Femur (tissue), 1 donor: Measurements from ENCODE around the gene WDR88.
"Not testable (repeated sequence)": the region's sequence is repeated elsewhere in the genome, so short reads cannot be mapped to it uniquely, and the experiment has no call there.

ENCODE experiments used
- DNase-seq: peaks from one replicate; pipeline ENCODE4 v3.0.0-alpha.2; 2017

Gene WDR88

DNA sequence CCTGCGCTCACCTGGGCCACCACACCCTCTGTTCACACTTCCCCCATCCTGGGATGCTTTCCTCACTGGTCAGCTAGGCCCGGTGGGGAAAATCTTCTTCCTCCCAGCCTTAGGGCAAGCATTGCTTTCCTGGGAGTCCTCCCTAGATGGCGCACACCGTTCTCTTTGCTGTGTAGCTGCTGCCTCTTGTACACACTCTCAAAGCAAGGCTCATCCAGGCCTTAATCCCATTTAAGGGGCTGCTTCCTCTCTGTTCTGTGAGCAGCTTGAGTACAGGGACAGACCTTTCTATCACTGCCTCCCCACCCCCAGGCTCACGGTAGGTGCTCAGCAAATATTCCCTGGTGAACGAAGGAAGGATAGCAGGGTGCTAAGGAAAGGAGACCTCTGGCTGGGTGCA lies 82.7 kb downstream of the WDR88 start:
- DNase-seq: no peak

DNA sequence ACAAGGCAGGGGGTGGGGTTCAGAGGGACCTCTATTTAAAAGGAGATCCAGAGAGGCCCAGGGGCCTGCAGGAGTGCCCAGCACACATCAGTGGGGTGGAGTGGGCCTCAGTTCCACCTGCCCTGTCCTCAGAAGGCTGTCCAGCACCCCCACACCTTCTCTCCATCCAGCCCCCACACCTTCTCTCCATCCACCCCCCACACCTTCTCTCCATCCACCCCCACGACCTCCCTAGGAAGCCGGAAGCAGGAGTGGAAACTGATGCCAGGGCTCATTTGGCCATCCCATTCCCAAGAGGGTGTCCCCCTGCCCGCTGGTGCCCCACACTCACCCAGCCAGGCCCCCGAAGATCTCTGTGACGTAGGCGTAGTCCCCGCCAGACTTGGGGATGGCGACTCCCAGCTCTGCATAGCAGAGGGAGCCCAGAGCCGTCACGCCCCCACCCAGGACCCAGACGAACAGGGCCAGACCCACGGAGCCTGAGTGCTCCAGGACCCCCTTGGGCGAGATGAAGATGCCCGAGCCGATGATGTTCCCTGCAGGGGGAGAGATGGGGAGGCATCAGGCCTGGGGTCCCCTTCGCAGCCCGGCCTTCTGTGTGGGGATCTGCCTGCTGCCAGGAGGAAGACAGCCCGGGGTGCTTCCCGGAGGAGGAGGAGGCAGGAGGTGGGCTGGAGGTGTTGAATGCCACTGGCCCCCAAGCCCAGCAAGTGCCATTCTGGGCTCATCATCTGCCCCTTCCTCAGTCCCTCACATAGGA lies 83.7 kb downstream of the WDR88 start:
- no peak for DNase-seq

DNA sequence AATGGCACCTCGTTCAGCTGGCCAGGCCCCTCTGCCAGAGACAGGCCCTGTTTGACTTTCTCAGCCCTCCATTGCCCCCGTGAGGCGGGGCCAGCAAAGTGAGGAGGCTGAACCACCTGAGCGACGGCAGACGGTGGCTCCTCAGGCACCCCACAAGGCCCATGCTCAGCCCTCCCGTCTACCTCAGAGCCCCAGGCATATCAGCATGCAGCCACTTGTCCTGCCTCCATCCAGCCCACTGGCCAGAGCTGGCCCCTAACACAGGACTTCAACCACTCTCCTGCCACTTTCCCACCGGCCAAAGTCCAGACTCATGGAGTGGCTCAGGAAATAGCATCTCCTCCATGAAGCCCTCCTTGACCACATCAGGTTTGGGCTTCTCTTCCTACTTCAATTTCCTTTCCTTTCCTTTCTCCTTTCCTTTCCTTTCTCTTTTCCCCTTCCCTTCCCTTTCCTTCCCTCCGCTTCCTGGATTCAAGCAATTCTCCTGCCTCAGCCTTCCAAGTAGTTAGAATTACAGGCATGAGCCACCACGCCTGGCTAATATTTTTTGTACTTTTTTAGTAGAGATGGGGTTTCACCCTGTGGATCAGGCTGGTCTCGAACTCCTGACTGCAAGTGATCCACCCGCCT lies 84.4 kb downstream of the WDR88 start:
- DNase-seq: no peak

DNA sequence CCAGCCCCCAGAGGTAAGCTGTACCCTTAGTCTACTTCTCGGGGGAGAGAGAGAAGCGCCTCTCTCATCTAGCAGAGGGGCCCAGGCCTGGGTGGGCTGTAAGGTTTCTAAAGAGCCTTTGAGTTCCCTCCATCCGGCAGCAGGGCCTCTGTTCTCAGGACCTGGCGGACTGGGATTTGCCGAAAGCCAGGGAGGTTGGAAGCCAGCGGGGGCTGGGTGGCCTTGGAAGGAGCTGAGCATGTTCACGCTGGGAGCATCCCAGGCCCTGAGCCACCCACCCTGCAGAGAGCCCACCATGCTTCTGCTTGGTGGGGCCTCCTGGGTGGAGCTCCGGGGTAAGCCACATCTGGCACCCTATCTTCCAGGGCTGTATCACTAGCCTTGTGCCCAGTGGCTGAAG lies 86.0 kb downstream of the WDR88 start:
- DNase-seq: no peak

DNA sequence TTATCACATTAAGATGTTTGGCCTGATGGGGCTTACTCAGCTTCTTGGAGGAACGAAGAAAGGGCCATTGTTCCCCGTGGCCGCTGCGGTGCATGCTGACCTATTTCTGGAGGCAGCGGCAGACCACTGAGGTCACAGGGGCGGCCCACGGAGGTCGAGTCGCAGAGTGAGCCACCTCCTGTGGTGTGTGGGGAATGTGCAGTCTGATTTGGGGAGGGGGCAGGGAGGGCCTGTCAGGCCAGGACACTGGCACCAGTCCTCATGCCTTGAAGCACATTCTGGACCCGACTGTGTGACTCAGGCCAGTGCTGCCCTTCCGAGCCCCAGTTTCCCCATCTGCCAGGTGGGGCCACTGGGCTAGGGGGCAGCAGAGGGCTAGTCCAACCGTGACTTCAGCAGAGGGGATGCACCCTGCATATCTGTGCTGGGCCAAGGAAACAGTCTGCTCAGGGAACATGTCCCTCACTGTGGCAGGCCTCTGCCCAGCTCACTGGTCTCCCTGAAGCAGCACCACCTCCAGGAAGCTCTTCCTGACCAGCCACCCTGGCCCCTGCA lies 87.4 kb downstream of the WDR88 start:
- no peak for DNase-seq

DNA sequence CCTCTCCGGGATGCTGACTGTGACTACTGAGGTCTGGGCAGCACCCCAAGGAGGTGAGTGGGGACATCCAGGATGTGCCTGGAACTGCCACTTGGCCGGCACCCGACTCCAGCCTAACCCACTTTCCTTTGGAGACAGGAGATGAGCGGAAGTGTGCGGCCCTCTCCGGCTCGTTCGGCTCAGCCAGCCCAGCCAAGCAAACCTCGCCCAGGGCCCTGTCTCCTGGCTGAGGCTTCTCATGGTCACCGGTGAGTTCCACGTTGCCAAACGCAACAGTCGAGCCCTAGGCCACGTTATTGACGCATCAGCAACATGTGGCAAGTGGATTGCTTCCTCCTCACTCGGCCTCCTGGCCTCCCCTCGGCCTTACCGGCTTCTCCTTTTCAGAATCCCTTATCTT lies 88.2 kb downstream of the WDR88 start:
- no peak for DNase-seq

DNA sequence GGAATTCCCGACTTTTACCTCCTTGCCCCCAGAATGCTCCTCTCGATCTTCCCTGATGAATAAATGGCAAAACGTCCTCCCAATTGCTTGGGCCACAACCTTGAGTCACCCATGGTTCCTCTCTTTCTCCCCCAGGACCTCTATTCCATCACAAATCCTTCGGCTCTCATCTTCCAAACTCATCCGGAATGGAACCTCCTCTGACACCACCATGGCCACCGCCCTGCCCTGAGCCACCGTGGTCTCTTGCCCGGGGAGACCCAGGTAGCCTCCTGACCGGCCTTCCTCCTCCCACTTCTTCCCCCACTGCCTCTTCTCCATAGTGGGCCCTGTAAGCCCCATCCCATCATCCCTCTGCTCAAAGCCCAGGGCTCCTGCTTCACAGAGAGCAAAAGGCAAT lies 88.8 kb downstream of the WDR88 start:
- DNase-seq: no peak

DNA sequence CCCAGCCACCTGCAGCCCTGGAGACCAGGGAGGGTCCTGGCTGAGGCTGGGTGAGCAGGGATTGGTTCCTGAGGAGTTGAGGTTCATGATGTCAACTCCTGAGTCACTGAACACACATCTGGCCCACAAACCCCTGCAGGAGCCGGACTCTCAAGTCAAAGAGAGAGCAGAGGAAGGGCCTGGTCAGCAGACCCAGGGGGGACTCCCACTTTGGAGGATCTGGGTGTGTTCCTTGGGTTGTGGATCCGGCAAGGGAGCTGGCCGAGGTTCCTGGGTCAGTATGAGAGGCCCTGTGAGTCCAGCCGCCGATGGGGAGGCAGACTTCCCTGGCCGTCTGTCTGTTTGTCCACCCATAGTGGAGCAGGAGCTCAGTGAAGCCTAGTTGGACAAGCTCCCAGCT lies 89.7 kb downstream of the WDR88 start:
- DNase-seq: no peak

DNA sequence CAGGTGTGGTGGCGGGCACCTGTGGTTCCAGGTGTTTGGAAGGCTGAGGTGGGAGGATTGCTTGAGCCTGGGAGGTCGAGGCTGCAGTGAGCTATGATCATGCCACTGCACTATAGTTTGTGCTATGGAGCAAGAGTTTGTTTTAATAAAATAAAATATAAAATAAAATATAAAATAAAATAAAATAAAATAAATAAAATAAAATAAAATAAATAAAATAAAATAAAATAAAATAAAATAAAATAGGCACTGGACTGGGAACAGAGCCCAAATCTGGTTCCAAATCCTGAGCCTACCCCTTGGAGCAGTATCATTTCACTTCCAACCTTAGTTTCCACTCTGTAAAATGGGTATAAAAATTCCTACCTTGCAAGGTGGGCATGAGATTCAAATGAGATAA lies 90.3 kb downstream of the WDR88 start:
- not testable (repeated sequence) for DNase-seq

DNA sequence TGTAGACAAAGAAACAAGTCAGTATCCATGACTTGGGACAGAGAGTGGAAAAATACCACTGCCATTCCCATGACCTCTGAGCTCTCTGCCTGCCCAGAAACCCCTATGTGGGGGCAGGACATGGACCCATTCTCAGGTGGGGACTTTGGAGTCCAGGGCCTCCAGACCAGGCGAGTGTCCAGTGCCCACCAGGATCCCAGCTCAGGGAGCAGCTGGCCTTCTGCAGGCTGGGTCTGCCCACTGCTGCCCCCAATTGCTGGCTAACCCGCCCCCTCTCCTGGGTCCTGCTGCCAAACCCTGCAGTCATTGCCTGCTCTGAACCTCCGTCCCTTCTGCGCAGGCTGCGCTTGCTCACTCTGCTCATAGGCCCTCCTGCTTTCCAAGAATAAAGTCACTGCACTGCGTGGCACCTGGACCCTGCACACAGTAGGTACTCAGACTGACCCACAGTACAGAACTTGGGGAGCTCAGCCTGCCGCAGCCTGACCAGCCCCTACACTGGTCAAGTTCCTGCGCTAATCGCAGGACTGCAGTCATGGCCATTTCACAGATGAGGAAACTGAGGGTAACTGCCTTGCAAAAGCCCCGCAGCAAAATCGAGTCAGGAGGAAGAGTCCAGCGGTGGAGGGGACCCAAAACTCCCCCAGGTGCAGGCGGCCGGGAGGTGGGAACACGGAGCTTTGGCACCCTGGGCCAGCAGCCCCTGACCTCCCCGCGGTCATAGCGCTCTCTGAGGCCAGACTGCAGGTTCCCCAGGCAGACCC lies 93.0 kb downstream of the WDR88 start:
- DNase-seq: no peak
